ENCODE measurements around the gene PACSIN2. TPM values are rescaled to one million over a fixed set of nuclear protein-coding genes. Genes with fewer than 3 reads are reported as not detected.

The PACSIN2 gene
- total and polyA plus RNA-seq, 10 of the 15 experiments (the other 5 are each of a cell fraction or from before 2014, with no cell fraction given), result 0.93 to 78.7 (median 46.8) TPM

- intact Hi-C loops (cut with micrococcal nuclease; ENCODE audit: unreplicated experiment), result no loop called here
- no peak for FAIRE-seq
Measured at GRCh38 chr22:42919199-42919598, 95.8 kb downstream of the PACSIN2 start.

More at GRCh38 chr22:42919199-42919598, 95.8 kb downstream of the PACSIN2 start:
- Histone ChIP-seq H3K79me2 (ENCODE audit: control insufficient read depth, insufficient read depth, low read length) (peaks cover 67% of the 10 kb centered on the region), H3K27me3 (replicated peaks in 1 of 2; ENCODE audit: control insufficient read depth in 2 of 2, insufficient read depth in 2 of 2, low read length in 1 of 2) (no peaks in the 10 kb centered on the region), H3K9ac (ENCODE audit: control insufficient read depth, insufficient read depth, low read length) (no peak overlapping the region), H3K4me1 (ENCODE audit: control insufficient read depth, insufficient read depth, low read length) (no peaks in the 10 kb centered on the region; the same call in 1 of the 2 replicates), H3K27ac (ENCODE audit: control insufficient read depth, insufficient read depth) (peak overlapping the region; percentile 33; the same call in 1 of the 2 replicates), H3K9me3 (replicated peaks; ENCODE audit: control insufficient read depth, insufficient read depth, low read length) (no peaks in the 10 kb centered on the region), H3K4me3 (no peak overlapping the region), H3K4me2 (ENCODE audit: control insufficient read depth, insufficient read depth) (no peak overlapping the region), H3K36me3 (ENCODE audit: control insufficient read depth in 2 of 2, insufficient read depth in 2 of 2, low read length in 1 of 2) (no peaks in the 10 kb centered on the region; a peak in 2 of 4 replicates), H4K20me1 (ENCODE audit: control insufficient read depth, insufficient read depth) (no peaks in the 10 kb centered on the region), H2AFZ (ENCODE audit: control insufficient read depth, low read depth, low read length) (no peak overlapping the region)
- CTCF ChIA-PET, result interaction anchor here (0.6 to 2.7 kb wide), 9 partner anchors 10 to 51 kb away, joined by 3 to 12 read pairs (median 4); no protein-coding TSS in a partner anchor
- RAD21 ChIA-PET (ENCODE audit: unreplicated experiment), result interaction anchor here (0.8 to 2.3 kb wide), 8 partner anchors 9 to 52 kb away, joined by 3 to 14 read pairs (median 5); no protein-coding TSS in a partner anchor
- peak; percentile 79 for TF ChIP-seq SKIL (IDR thresholded peaks at IDR 0.05; ENCODE audit: low read depth, poor library complexity, severe bottlenecking)
- no peak for TF ChIP-seq ESRRA (IDR thresholded peaks at IDR 0.05; ENCODE audit: low read length)
- TF ChIP-seq EP300 (IDR thresholded peaks at IDR 0.05; ENCODE audit: borderline replicate concordance in 1 of 2, control insufficient read depth in 1 of 2, low read depth in 2 of 2, low read length in 2 of 2), result no peak
- no peak for TF ChIP-seq RELA (IDR thresholded peaks at IDR 0.05; ENCODE audit: borderline replicate concordance, partially characterized antibody)
- TF ChIP-seq LARP7 (IDR thresholded peaks at IDR 0.05), result no peak
- no peak for TF ChIP-seq ZBED1 (IDR thresholded peaks at IDR 0.05; ENCODE audit: borderline replicate concordance)
- no peak for TF ChIP-seq CTCF (IDR thresholded peaks at IDR 0.05 in 2 of 3, conservative IDR thresholded peaks at IDR 0.05 in 1 of 3; ENCODE audit: control insufficient read depth in 2 of 3, extremely low read depth in 1 of 3, insufficient read depth in 1 of 3, low read depth in 3 of 3, low read length in 3 of 3)
- no peak for TF ChIP-seq NFIC (IDR thresholded peaks at IDR 0.05; ENCODE audit: low read depth, low read length)
- WGBS (ENCODE audit: insufficient coverage, insufficient replicate concordance, low lambda C conversion rate, missing lambda C conversion rate), result 86% methylated on average over 6 of the region's 6 CpGs
- DNase-seq (ENCODE audit: low read depth, low spot score) (no peak), ATAC-seq (peak; percentile 36; the same call in 2 of the 3 replicates)
- in situ Hi-C loops (cut with MboI), result no loop called here
- BruUV-seq (replicated peaks), result no TSS peak
- SMC1A ChIA-PET (ENCODE audit: uncharacterized antibody, unreplicated experiment), result interaction anchor here (0.8 to 4.9 kb wide), 14 partner anchors 9 to 115 kb away, joined by 3 to 35 read pairs (median 5); no protein-coding TSS in a partner anchor
- POLR2A ChIA-PET, result interaction anchor here (0.5 to 2.5 kb wide), 4 partner anchors 10 to 602 kb away, joined by 3 to 10 read pairs (median 5); no protein-coding TSS in a partner anchor

All from GM12878 (cell line).